ENCODE results near the gene CDC42EP1.

DNA sequence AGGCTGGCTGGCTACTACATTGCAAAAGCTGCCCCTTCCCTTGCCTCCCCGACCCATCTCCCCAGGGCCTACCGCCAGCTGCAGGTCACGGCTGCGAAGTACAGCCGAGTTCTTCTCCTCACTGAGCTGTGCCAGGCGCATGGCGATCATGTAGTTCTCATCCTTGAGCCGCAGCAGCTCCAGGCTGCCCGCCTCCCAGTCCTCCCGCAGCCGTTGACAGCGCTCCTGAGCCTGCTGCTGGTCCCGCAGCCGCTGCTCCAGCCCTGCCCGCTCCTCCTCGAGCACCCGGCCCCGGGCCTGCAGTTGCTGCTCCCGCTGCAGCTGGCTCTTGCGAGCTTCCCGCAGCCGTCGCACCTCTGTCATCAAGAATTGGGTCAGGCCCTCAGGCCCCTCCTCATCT lies 44.4 kb upstream of the CDC42EP1 start:
- TF ChIP-seq, protein P1, sequence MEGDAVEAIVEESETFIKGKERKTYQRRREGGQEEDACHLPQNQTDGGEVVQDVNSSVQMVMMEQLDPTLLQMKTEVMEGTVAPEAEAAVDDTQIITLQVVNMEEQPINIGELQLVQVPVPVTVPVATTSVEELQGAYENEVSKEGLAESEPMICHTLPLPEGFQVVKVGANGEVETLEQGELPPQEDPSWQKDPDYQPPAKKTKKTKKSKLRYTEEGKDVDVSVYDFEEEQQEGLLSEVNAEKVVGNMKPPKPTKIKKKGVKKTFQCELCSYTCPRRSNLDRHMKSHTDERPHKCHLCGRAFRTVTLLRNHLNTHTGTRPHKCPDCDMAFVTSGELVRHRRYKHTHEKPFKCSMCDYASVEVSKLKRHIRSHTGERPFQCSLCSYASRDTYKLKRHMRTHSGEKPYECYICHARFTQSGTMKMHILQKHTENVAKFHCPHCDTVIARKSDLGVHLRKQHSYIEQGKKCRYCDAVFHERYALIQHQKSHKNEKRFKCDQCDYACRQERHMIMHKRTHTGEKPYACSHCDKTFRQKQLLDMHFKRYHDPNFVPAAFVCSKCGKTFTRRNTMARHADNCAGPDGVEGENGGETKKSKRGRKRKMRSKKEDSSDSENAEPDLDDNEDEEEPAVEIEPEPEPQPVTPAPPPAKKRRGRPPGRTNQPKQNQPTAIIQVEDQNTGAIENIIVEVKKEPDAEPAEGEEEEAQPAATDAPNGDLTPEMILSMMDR (conservative IDR thresholded peaks at IDR 0.05; ENCODE audit: low read depth in 2 of 2) = 0 out of 4 replicates have a peak, but pooled peaks of 1 of the 2 experiments have one; percentile 19
- TF ChIP-seq POLR2AphosphoS5 (IDR thresholded peaks at IDR 0.05; ENCODE audit: low read depth) = no peak
- TF ChIP-seq NANOG (IDR thresholded peaks at IDR 0.05; ENCODE audit: borderline replicate concordance) = no peak
- TF ChIP-seq ZNF331 (CRISPR knock-in tag; IDR thresholded peaks at IDR 0.05; ENCODE audit: low read depth) = no peak
- no peak for TF ChIP-seq EZH2 (IDR thresholded peaks at IDR 0.05; ENCODE audit: low read depth, unreplicated experiment)
- TF ChIP-seq, protein P2, sequence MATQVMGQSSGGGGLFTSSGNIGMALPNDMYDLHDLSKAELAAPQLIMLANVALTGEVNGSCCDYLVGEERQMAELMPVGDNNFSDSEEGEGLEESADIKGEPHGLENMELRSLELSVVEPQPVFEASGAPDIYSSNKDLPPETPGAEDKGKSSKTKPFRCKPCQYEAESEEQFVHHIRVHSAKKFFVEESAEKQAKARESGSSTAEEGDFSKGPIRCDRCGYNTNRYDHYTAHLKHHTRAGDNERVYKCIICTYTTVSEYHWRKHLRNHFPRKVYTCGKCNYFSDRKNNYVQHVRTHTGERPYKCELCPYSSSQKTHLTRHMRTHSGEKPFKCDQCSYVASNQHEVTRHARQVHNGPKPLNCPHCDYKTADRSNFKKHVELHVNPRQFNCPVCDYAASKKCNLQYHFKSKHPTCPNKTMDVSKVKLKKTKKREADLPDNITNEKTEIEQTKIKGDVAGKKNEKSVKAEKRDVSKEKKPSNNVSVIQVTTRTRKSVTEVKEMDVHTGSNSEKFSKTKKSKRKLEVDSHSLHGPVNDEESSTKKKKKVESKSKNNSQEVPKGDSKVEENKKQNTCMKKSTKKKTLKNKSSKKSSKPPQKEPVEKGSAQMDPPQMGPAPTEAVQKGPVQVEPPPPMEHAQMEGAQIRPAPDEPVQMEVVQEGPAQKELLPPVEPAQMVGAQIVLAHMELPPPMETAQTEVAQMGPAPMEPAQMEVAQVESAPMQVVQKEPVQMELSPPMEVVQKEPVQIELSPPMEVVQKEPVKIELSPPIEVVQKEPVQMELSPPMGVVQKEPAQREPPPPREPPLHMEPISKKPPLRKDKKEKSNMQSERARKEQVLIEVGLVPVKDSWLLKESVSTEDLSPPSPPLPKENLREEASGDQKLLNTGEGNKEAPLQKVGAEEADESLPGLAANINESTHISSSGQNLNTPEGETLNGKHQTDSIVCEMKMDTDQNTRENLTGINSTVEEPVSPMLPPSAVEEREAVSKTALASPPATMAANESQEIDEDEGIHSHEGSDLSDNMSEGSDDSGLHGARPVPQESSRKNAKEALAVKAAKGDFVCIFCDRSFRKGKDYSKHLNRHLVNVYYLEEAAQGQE (IDR thresholded peaks at IDR 0.05; ENCODE audit: unreplicated experiment) = no peak
- TF ChIP-seq EZH2phosphoT487 (IDR thresholded peaks at IDR 0.05; ENCODE audit: unreplicated experiment) = no peak
- no peak for TF ChIP-seq CREB1 (CRISPR knock-in tag; IDR thresholded peaks at IDR 0.05; ENCODE audit: low read depth)
- TF ChIP-seq JUNB (IDR thresholded peaks at IDR 0.05; ENCODE audit: unreplicated experiment) = no peak
